Hematopoietic multipotent progenitor cell treated with erythropoietin and hydrocortisone succinate and interleukin-3 and kit ligand, for 17 days (in vitro differentiated cells): Measurements from ENCODE around the gene RFPL4A.
"Not testable (repeated sequence)": the region's sequence is repeated elsewhere in the genome, so short reads cannot be mapped to it uniquely, and the experiment has no call there.

Experiments used
- DNase-seq: peaks from one replicate; pipeline ENCODE4 v3.0.0-alpha.2; 2015; ENCODE audit warnings: low spot score

The RFPL4A gene

DNA sequence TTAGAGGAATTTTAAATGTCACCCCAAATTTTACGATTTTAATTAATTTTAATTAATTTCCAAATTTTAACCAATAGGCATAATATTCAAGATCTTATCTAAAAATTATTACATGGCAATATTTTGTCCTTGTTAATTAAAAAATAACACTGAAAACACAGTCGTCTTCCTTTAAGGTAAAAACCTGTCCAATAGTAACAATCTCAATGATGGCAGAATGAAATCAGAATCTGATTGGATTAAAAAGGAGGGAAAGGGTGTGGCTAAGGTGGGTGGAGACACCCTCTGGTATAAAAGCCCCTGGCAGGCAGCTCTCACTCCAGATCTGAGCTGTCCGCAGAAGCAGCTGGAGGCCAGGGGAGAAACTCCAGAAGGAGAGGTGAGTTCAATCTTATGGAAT is at the start of gene RFPL4A:
Gene RFPL4A (plus strand): TSS at position 301 of the 400 bp plus-strand sequence. CDS start 2,704 bp downstream, outside the sequence.
- DNase-seq: not testable (repeated sequence)

DNA sequence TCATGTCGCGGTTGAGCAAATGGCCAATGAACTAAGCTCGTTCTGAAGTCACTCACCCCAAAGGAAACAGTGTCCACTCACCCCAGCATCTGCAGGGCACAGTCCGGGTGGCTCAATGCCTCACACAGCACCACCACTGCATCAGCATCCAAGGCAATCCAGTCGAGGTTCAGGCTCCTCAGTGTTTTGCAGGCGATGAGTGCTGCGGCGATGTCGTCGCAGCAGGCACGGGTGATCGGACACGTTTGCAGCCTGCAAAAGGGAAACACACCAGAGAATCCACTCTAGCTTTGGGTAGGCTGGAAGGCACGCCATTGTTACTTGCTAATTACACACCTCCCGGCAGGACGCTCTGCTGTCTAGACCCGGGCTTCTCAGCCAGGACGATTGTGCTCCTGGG is 47.2 kb upstream of the RFPL4A start:
- DNase-seq: no peak

GRCh38 chr19:55712804-55713631 is 45.9 kb upstream of the RFPL4A start:
- DNase-seq: no peak

DNA sequence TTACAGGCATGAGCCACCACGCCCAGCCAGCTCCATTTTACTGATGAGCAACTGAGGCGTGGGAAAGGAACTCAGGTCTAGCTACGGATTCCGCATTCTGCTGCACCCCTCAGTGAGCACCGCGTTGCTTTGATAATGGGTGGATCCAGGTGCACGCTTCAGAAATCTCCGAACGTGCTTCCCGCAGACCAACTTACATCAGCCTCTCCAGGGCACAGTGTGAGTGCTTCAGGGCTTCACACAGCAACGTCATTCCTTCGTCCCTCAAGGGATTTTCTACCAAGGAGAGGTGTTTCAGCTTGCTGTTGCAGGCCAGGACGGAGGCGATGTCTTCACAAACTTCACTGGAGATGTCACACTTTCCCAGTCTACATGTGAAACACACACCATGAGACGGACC is 42.4 kb upstream of the RFPL4A start:
- DNase-seq: no peak

DNA sequence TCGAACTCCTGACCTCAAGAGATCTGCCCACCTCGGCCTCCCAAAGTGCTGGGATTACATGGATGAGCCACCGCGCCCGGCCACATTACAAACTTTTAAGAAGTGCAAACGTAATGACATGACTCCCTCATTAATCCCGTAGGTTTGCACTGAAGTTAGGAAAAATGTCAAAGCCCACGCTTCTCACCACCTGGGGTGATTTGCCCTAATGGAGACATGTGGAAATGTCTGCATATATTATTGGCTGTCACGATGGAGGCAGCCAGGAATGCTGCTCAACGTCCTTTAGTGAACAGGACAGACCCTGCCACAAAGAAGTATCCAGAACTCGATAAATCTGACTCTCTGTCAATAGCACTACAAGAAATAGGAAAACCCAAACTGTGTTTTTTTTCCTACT is 41.6 kb upstream of the RFPL4A start:
- DNase-seq: no peak

GRCh38 chr19:55717879-55718711 is 40.8 kb upstream of the RFPL4A start:
- not testable (repeated sequence) for DNase-seq

GRCh38 chr19:55720214-55720746 is 38.6 kb upstream of the RFPL4A start:
- no peak for DNase-seq

GRCh38 chr19:55720801-55721200 is 38.1 kb upstream of the RFPL4A start:
- DNase-seq: no peak

DNA sequence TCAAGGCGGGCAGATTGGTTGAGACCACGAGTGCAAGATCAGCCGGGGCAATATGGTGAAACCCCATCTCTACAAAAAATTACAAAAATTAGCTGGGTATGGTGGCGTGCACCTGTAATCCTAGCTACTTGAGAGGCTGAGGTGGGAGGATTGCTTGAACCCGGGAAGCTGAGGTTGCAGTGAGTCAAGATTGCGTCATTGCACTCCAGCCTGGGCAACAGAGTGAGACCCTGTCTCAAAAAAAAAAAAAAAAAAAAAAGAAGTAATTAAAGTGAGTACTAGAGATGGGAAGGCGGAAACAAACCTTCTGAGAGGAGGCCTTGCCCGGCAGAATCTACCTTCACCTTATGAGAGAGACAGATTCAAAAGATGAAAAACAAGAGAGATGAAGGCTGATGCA is 35.4 kb upstream of the RFPL4A start:
- DNase-seq: no peak

- not testable (repeated sequence) for DNase-seq
Measured at GRCh38 chr19:55730378-55730777, 28.5 kb upstream of the RFPL4A start.

DNA sequence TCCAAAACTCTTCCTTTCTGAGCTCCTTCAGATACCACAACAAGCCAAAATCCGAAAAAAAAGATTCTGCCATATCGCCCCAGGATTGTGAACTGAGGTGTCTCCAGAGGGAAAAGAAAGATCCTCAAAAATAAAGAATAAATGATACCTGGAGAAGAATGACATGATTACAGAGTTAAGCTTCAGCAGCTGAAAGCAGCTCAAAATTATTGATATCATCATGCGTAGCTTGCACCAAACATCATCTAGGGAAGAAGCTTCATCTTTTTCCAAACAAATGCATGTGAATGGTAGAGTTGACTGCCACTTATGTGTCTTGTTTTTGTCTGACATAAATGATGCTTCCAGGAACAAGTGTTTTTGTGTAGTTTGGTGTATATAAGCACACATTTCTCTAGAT is 20.6 kb upstream of the RFPL4A start, which contains the start of gene NLRP9:
Gene NLRP9 (minus strand): TSS at position 101 of the 400 bp plus-strand sequence. CDS start 28 bp downstream, at position 73.
- no peak for DNase-seq

DNA sequence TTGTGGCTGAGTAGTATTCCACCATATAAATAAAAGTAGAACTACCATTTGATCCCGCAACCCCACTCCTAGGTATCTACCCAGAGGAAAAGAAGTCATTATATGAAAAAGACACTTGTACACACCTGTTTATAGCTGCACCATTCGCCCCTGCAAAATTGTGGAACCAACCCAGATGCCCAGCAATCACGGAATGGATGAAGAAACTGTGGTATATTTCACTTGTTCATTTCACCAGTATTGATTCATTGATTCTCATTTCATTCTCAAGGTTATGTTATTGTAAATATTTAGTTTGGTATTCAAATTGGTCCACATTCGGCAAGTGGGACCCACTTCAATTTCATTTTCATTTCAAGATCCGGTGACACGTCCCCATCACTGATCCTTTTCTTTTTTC is 8.2 kb upstream of the RFPL4A start:
- DNase-seq: no peak

DNA sequence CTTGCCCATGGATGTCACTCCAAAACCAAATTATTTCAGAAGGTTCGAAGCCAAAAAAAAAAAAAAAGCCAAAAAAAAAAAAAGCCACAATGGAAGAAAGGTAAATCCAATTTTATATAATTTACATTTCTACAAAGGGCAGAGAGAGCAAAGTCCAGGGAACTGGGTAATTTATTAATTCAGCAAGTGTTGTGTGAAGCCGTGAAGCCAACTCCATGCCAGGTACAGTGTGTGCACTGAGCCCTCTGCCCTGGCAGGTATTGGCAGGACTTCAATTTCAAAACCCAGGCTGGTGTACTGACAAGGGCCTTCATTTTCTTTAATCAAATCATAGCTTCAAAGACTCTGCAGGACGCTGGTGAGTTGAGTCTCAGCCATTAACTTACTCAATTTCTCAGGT is 5.5 kb upstream of the RFPL4A start:
- no peak for DNase-seq

DNA sequence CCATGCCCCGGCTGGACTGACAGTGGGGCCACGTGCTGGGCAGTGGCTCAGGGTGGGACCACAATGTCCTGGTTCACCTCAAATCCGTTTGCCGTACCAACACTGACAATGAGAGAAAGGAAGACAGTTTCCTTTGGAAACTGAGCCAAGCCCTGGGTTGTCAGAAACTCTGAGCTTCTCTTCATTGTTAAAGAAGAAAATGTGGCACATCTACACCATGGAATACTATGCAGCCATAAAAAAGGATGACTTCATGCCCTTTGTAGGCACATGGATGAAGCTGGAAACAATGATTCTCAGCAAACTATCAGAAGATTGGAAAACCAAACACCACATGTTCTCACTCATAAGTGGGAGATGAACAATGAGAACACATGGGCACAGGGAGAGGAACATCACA is 2.1 kb upstream of the RFPL4A start:
- DNase-seq: not testable (repeated sequence)

- DNase-seq: no peak
Measured at GRCh38 chr19:55766466-55766865, 7.6 kb downstream of the RFPL4A start.

DNA sequence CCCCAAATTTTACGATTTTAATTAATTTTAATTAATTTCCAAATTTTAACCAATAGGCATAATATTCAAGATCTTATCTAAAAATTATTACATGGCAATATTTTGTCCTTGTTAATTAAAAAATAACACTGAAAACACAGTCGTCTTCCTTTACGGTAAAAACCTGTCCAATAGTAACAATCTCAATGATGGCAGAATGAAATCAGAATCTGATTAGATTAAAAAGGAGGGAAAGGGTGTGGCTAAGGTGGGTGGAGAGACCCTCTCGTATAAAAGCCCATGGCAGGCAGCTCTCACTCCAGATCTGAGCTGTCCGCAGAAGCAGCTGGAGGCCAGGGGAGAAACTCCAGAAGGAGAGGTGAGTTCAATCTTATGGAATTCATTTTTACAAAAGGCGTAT is 9.9 kb downstream of the RFPL4A start, which contains the start of gene RFPL4AL1:
Gene RFPL4AL1 (plus strand): TSS at position 301 of the 400 bp plus-strand sequence. CDS start 2,687 bp downstream, outside the sequence.
- DNase-seq: not testable (repeated sequence)

GRCh38 chr19:55769632-55770031 is 10.7 kb downstream of the RFPL4A start:
- not testable (repeated sequence) for DNase-seq

DNA sequence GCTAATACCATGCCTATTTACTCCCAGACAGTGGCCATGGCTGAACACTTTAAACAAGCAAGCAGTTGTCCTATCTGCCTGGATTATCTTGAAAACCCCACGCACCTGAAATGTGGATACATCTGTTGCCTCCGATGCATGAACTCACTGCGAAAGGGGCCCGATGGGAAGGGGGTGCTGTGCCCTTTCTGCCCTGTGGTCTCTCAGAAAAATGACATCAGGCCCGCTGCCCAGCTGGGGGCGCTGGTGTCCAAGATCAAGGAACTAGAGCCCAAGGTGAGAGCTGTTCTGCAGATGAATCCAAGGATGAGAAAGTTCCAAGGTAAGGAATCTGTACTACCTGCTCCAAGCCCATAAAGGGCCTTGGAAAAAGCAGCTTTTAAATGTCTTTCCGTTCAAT is 18.6 kb downstream of the RFPL4A start:
- DNase-seq: no peak

DNA sequence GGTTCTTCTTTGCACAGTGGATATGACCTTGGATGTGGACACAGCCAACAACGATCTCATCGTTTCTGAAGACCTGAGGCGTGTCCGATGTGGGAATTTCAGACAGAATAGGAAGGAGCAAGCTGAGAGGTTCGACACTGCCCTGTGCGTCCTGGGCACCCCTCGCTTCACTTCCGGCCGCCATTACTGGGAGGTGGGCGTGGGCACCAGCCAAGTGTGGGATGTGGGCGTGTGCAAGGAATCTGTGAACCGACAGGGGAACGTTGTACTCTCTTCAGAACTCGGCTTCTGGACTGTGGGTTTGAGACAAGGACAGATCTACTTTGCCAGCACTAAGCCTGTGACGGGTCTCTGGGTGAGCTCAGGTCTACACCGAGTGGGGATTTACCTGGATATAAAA is 19.4 kb downstream of the RFPL4A start:
- no peak for DNase-seq

DNA sequence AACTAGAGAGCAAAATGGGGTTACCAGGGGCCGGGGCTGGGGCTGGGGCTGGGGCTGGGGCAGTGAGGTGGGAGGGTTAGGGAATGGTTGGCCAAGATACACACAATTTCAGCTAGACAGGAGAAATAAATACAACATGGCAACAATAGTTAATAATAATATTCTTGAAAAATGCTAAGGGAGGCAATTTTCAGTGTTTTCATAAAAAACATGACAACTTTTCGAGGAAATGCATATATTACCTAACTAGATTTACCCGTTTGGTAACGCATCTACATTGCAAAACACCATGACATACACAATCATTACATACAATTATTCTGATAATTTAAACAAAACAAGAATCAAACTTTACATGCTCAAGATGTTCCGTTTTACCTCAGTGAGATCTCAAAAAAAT is 22.2 kb downstream of the RFPL4A start:
- no peak for DNase-seq

DNA sequence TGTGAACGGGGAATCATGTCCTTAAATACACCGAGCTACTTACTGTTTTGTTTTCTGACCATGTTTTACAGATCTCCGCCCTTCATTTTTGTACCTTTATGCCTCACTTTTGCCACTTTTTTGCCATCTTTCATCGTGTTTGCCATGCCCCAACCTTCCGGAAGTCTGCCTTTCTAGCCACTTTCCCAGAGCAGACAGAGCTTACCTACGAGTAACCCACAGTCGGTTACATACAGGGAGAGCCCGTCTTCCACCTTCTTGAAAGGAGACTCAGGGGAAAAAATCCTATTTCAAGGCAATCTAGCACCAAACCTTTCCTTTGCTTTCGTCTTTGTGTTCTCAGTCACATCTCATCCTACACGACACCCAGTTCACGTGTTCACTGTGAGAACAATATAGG is 36.1 kb downstream of the RFPL4A start:
- DNase-seq: no peak

GRCh38 chr19:55801416-55801815 is 42.5 kb downstream of the RFPL4A start:
- no peak for DNase-seq

DNA sequence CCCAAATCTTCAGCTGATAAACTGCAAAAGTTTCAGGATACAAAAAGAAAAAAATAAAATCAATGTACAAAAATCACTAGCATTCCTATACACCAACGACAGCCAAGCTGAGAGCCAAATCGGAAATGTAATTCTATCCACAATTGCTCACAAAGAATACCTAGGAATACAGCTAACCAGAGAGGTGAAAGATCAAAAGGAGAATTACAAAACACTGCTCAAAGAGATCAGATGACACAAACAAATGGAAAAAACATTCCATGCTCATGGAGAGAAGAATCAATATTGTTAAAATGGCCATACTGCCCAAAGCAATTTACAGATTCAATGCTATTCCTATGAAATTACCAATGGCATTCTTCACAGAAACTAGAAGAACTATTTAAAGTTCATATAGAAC is 43.4 kb downstream of the RFPL4A start:
- DNase-seq: no peak
